Esophagus squamous epithelium (tissue), 5 donors: Measurements from ENCODE around the gene SCYL3. TPM values are rescaled to one million over a fixed set of nuclear protein-coding genes. Genes with fewer than 3 reads are reported as not detected.

Source experiments
- DNase-seq: peaks from one replicate; lab custom pipeline; 2025; lab: John Stamatoyannopoulos, UW
- H3K27ac ChIP-seq, 4 donors: fragments of 200-600 bp; sonication (generic); one replicate each; pipeline ENCODE4 v1.5.1; 2016 to 2019; ENCODE audit warnings: mild to moderate bottlenecking in 1 of 4
- H3K27me3 ChIP-seq, 4 donors: fragments of 200-600 bp; sonication (generic); 1 replicate in 3 of 4; 2 replicates in 1 of 4; pipeline versions ENCODE4 v1.5.1 to v1.6.0; 2017 to 2021; ENCODE audit warnings: antibody characterized with exemption in 1 of 4
- H3K36me3 ChIP-seq, 3 donors: fragments of 200-600 bp; sonication (generic); one replicate each; pipeline ENCODE4 v1.5.1; 2016 to 2019
- H3K4me1 ChIP-seq, 3 donors: fragments of 200-600 bp; sonication (generic); one replicate each; pipeline ENCODE4 v1.5.1; 2017 to 2019
- H3K4me3 ChIP-seq, 4 donors: fragments of 200-600 bp; sonication (generic); 1 replicate in 3 of 4; 2 replicates in 1 of 4; pipeline ENCODE4 v1.5.1; 2016 to 2019; ENCODE audit warnings: mild to moderate bottlenecking in 2 of 4, moderate library complexity in 1 of 4
- H3K9me3 ChIP-seq, 3 donors: fragments of 200-600 bp; sonication (generic); one replicate each; pipeline ENCODE4 v1.5.1; 2016 to 2019
- POLR2A ChIP-seq, 4 donors: fragments of 450-650 bp; IDR thresholded peaks; one replicate each; pipeline ENCODE4 v1.6.1; 2017; ENCODE audit warnings: antibody characterized with exemption in 4 of 4, mild to moderate bottlenecking in 4 of 4, moderate library complexity in 3 of 4
- WGBS, 2 donors: methylation state at CpG; one replicate each; pipeline ENCODE4 v1.1.5; 2018; 5-methylcytosine and 5-hydroxymethylcytosine counted together
- intact Hi-C: fragments of 100-400 bp; cut with DNase I; formaldehyde crosslinking; loops from one replicate; pipeline ENCODE4 v1.15.0; 2022
- total RNA-seq, 4 donors: library from RNA; depleted of rRNA; stranded (reverse); fragments of >200 nt; gene quantifications; one replicate each; pipeline ENCODE4 v1.1.0, GENCODE V29; 2016
- TF ChIP-seq, protein P1 (sequence below), 6 experiments: fragments of 450-650 bp in 4 of 6; fragments of 200-600 bp in 2 of 6; sonication (generic) in 2 of 6; IDR thresholded peaks; one replicate each; pipeline ENCODE4 v1.5.1; 2016 to 2019; ENCODE audit warnings: antibody characterized with exemption in 6 of 6, mild to moderate bottlenecking in 4 of 6, moderate library complexity in 4 of 6
- donor health status: DM: yes; HTN: yes; CAD: no.

Gene SCYL3, protein sequence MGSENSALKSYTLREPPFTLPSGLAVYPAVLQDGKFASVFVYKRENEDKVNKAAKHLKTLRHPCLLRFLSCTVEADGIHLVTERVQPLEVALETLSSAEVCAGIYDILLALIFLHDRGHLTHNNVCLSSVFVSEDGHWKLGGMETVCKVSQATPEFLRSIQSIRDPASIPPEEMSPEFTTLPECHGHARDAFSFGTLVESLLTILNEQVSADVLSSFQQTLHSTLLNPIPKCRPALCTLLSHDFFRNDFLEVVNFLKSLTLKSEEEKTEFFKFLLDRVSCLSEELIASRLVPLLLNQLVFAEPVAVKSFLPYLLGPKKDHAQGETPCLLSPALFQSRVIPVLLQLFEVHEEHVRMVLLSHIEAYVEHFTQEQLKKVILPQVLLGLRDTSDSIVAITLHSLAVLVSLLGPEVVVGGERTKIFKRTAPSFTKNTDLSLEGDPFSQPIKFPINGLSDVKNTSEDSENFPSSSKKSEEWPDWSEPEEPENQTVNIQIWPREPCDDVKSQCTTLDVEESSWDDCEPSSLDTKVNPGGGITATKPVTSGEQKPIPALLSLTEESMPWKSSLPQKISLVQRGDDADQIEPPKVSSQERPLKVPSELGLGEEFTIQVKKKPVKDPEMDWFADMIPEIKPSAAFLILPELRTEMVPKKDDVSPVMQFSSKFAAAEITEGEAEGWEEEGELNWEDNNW
- total RNA-seq: 10 to 100 TPM in 1 of 4 donors, 1 to 10 TPM in 3; 4.8 to 10.1 (median 9.2) TPM

DNA sequence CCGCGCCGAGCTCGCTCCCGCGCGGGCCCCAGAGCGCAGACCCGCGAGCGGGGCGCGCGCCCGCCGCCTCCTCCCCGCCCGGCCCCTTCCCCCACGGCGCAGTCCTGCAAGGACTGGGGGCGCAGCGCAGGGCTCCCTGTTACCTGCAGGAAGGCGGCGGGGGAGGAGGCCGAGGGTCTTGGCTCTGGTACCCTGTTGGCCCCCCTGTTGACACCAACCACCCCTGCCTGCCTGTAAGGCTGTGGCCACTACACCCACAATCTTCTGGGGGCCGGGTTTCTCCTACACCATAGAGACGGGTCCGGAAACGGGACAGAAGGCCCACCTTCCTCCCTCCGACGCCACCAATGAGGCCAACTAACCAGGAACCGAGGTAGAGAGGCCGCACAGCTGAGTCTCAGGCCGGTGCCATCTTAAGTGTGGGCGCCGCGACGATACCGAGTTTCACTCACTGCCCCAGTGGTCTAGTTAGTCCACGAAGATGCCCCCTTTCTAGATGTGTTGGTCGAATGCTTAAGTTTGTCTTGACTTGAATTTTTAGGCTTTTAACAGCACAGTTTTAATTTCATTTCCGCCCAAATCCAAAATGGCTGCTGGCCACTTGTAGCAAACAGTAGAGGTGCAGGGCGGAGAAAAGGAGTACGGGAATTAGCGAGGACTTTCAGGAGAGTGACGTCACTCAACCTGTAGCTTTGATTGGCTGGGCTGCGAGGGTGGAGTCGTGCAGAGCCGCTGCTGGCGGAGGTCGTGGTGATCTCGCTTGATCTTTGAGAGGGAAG is at the start of gene SCYL3:
TSS of gene SCYL3 (minus strand) at position 252 of the 779 bp plus-strand sequence. CDS start 5,056 bp downstream, outside the sequence.
- WGBS, 2 donors: 0 to 1% methylated on average over 18 to 22 of the region's 52 CpGs
- DNase-seq: peak; percentile 87
- no peaks in the 10 kb centered on the region for H3K36me3 ChIP-seq
- peaks cover 0 to 9% (median 0%) of the 10 kb centered on the region in 4 donors for H3K27me3 ChIP-seq
- intact Hi-C loops: no loop called here
- no peaks in the 10 kb centered on the region for H3K9me3 ChIP-seq
- TF ChIP-seq, protein P1, sequence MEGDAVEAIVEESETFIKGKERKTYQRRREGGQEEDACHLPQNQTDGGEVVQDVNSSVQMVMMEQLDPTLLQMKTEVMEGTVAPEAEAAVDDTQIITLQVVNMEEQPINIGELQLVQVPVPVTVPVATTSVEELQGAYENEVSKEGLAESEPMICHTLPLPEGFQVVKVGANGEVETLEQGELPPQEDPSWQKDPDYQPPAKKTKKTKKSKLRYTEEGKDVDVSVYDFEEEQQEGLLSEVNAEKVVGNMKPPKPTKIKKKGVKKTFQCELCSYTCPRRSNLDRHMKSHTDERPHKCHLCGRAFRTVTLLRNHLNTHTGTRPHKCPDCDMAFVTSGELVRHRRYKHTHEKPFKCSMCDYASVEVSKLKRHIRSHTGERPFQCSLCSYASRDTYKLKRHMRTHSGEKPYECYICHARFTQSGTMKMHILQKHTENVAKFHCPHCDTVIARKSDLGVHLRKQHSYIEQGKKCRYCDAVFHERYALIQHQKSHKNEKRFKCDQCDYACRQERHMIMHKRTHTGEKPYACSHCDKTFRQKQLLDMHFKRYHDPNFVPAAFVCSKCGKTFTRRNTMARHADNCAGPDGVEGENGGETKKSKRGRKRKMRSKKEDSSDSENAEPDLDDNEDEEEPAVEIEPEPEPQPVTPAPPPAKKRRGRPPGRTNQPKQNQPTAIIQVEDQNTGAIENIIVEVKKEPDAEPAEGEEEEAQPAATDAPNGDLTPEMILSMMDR (IDR thresholded peaks at IDR 0.05): peak in 2 of 6 experiments; percentile 11 to 23
- TF ChIP-seq POLR2A (IDR thresholded peaks at IDR 0.05): peak in 2 of 4 donors; percentile 59 to 75
- H3K4me1 ChIP-seq: peaks cover 12 to 39% (median 18%) of the 10 kb centered on the region in 3 donors
- H3K27ac ChIP-seq: peak within 1 kb of the TSS; percentile 97 to 99 (median 99)
- H3K4me3 ChIP-seq: peak within 1 kb of the TSS; percentile 76 to 97 (median 90)

DNA sequence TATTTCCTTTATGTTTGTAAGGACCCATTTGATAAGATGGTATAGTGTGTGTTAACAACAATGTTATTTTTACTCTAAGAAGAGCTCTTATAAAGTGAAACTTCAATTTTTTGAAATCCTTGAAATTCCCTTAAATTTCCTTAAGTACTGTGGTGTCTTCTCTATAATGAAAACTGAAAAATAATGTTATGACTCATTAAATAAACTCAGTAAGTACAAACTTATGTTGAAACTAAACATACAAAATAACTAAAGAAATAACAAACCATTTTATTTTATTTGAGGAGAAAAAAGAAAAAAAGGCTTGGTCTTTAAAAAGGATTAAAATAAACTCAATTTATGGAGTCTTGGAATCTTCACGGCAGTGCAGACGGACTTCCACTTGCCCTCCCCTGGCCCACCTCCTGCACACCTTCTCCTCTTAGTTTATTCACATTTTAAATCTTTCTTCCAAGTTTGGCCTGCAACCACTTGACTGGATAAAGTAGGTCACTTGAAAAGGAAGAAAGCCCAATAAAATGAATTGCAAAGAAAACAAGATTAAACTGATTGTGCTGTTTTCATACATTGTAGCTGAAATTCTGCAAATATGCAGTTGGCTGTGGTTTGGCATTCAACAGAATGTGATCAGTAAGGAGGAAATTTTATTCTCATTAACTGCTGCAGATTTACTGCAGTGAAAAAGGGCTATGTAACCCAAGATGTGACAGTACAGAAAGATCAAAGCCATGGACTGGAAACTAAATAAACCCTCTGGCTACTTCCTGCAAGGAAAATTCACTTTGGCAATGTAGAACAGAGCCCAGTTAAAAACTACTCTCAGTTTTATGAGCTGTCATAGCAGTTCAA is 48.5 kb upstream of the SCYL3 start:
- no peak for DNase-seq
- TF ChIP-seq, protein P1 (IDR thresholded peaks at IDR 0.05): no peak
- no peak for TF ChIP-seq POLR2A (IDR thresholded peaks at IDR 0.05)
- no peak overlapping the region for H3K4me3 ChIP-seq
- no peaks in the 10 kb centered on the region for H3K9me3 ChIP-seq
- H3K27me3 ChIP-seq: no peaks in the 10 kb centered on the region
- intact Hi-C loops: no loop called here
- no peak overlapping the region for H3K27ac ChIP-seq
- WGBS, 2 donors: 71 to 84% methylated on average over 2 of the region's 2 CpGs
- H3K36me3 ChIP-seq: peaks cover 0 to 17% (median 0%) of the 10 kb centered on the region in 3 donors
- peaks cover 0 to 6% (median 0%) of the 10 kb centered on the region in 3 donors for H3K4me1 ChIP-seq

DNA sequence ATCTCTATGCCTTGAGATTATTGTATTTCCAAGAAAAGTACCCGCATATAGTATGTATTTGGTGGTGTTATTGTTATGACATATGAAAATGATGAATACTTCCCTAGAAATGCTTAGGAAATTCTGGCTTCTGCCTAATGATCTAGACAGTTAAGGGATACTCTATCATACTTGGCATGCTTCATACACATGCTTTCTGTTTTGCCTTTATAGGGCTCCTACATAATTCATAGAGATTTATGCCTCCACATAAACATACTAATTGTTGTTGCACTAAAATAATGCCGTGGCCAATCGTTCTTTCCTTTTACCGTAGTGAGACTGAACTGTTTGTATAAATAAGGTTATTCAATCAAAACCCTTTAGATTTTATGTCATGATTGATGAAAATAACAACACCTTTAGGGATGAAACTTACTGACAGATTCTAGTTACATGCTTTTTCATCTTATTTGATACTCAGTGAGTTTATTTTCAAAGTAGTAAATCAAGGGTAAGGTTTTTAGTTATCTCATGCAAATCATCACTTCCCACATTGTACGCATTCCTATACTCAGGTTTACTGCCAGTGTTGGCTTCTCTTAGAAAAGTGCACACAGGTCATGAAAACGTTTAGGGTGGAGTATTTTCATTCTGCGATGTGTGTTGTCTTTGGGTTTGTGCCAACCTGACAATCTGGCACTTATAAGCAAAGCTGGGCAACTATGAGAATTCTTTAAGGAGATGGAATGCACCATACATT is 40.5 kb upstream of the SCYL3 start:
- H3K27me3 ChIP-seq: no peaks in the 10 kb centered on the region
- no peak overlapping the region for H3K27ac ChIP-seq
- TF ChIP-seq POLR2A (IDR thresholded peaks at IDR 0.05): no peak
- TF ChIP-seq, protein P1 (IDR thresholded peaks at IDR 0.05): no peak
- WGBS, 2 donors: 48 to 55% methylated on average over 7 of the region's 7 CpGs
- DNase-seq: no peak
- no peaks in the 10 kb centered on the region for H3K9me3 ChIP-seq
- H3K36me3 ChIP-seq: no peaks in the 10 kb centered on the region
- no peak overlapping the region for H3K4me3 ChIP-seq
- H3K4me1 ChIP-seq: peaks cover 0 to 15% (median 0%) of the 10 kb centered on the region in 3 donors
- intact Hi-C loops: no loop called here

DNA sequence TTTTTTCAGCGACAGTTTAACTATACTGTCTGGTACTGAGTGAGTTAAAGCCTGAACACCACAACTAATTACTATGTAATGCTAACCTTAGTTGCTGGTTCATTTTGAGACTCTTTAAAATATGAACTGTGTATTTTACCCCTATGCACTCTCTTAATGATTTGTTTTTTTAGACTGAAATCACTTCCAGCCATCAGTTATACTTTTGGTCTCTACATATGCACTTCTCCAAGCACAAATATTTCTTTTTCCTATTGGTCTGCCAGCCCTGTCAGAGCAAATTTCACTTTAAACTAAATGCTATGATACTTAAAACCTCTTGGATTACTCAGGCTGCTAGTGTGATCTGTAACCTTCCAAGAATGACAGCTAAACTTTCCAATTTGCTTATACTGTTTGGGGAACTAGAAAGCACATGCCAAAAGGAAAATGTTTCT is 38.1 kb upstream of the SCYL3 start:
- Histone ChIP-seq H3K9me3 (no peaks in the 10 kb centered on the region), H3K4me1 (peaks cover 0 to 15% (median 0%) of the 10 kb centered on the region in 3 donors), H3K36me3 (no peaks in the 10 kb centered on the region), H3K27me3 (no peaks in the 10 kb centered on the region), H3K4me3 (no peak overlapping the region), H3K27ac (no peak overlapping the region)
- DNase-seq: no peak
- WGBS, 2 donors: 69 to 87% methylated on average over 1 of the region's 1 CpG
- TF ChIP-seq, protein P1 (IDR thresholded peaks at IDR 0.05): no peak
- no peak for TF ChIP-seq POLR2A (IDR thresholded peaks at IDR 0.05)
- intact Hi-C loops: no loop called here
